Activated CD8-positive, alpha-beta T cell treated with anti-CD3 and anti-CD28 coated beads for 36 hours (primary cell): ENCODE data around the gene SLC12A3. TPM values are rescaled to one million over a fixed set of nuclear protein-coding genes. Genes with fewer than 3 reads are reported as not detected.

Source experiments
- ATAC-seq: fragments of 200-7000 bp; cut with Tn5 transposase; one replicate; pipeline ENCODE4 v1.10.0; 2021; ENCODE audit warnings: mild to moderate bottlenecking, moderate library complexity
- CTCF ChIA-PET: fragments of 350-600 bp; sonication (Branson Sonifier 250); formaldehyde crosslinking; loops from one replicate; lab custom pipeline; 2021; ENCODE audit warnings: antibody characterized with exemption; lab: Charles Lee
- POLR2A ChIA-PET: fragments of 350-600 bp; sonication (Branson Sonifier 250); formaldehyde crosslinking; loops from one replicate; lab custom pipeline; 2021; ENCODE audit warnings: antibody characterized with exemption; lab: Charles Lee
- DNase-seq: peaks from one replicate; pipeline ENCODE4 v3.0.0-alpha.2; 2020
- H3K27ac Mint-ChIP-seq: one replicate; pipeline ENCODE4 v1.8.0; 2021; ENCODE audit warnings: mild to moderate bottlenecking, mixed read lengths
- H3K27me3 Mint-ChIP-seq: one replicate; pipeline ENCODE4 v1.8.0; 2021; ENCODE audit warnings: mixed read lengths
- H3K36me3 Mint-ChIP-seq: one replicate; pipeline ENCODE4 v1.8.0; 2021; ENCODE audit warnings: low read depth, mixed read lengths
- H3K4me1 Mint-ChIP-seq: one replicate; pipeline ENCODE4 v1.8.0; 2021; ENCODE audit warnings: low read depth, mixed read lengths
- H3K4me3 Mint-ChIP-seq: one replicate; pipeline ENCODE4 v1.8.0; 2021; ENCODE audit warnings: mild to moderate bottlenecking, moderate library complexity, mixed read lengths
- H3K9me3 Mint-ChIP-seq: one replicate; pipeline ENCODE4 v1.8.0; 2021; ENCODE audit warnings: mixed read lengths
- intact Hi-C: fragments of 100-400 bp; cut with micrococcal nuclease; formaldehyde crosslinking; loops from one replicate; pipeline ENCODE4 v1.10.0; 2022
- total RNA-seq, 2 experiments: library from RNA; stranded (reverse); gene quantifications; one replicate each; pipeline ENCODE4 v1.2.3, GENCODE V29; 2021
- TF ChIP-seq, protein P1 (sequence below): fragments of 200-600 bp; IDR thresholded peaks from one replicate; pipeline ENCODE4 v1.8.0; 2022; ENCODE audit warnings: antibody characterized with exemption, mild to moderate bottlenecking

SLC12A3 gene
- total RNA-seq, 2 experiments from 2014 or later, result not detected

DNA sequence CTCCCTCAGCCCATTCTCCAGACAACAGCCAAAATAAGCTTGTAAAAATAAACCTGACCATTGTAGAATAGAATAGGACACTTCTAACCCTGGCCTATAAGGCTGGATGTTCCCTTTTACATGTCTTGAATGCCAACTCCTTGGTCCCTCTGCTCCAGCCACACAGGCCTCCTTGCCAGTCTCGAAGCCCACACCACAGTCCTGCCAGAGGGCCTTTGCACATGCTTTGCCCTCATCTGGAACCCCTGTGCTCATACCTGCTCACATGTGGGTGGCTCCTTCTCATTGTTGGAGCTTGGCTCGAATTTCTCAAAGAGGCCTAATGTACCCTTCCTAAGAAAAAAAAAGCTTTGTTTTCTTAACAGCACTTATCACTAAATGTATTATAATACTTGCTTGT is 5.4 kb upstream of the SLC12A3 start:
- POLR2A ChIA-PET, result interaction anchor here (1.2 to 2.2 kb wide), 6 partner anchors 10 to 88 kb away, joined by 3 to 9 read pairs (median 6); partner anchors contain the start of gene HERPUD1
- Mint-ChIP-seq H3K4me3 (no peak overlapping the region), H3K27me3 (no peaks in the 10 kb centered on the region), H3K27ac (peak overlapping the region; percentile 71), H3K36me3 (no peaks in the 10 kb centered on the region), H3K4me1 (peaks cover 44% of the 10 kb centered on the region), H3K9me3 (no peaks in the 10 kb centered on the region)
- CTCF ChIA-PET, result interaction anchor here (1.0 to 10.8 kb wide), 3 partner anchors 7 to 68 kb away, joined by 3 to 77 read pairs (median 4); partner anchors contain the start of gene SLC12A3
- TF ChIP-seq, protein P1, sequence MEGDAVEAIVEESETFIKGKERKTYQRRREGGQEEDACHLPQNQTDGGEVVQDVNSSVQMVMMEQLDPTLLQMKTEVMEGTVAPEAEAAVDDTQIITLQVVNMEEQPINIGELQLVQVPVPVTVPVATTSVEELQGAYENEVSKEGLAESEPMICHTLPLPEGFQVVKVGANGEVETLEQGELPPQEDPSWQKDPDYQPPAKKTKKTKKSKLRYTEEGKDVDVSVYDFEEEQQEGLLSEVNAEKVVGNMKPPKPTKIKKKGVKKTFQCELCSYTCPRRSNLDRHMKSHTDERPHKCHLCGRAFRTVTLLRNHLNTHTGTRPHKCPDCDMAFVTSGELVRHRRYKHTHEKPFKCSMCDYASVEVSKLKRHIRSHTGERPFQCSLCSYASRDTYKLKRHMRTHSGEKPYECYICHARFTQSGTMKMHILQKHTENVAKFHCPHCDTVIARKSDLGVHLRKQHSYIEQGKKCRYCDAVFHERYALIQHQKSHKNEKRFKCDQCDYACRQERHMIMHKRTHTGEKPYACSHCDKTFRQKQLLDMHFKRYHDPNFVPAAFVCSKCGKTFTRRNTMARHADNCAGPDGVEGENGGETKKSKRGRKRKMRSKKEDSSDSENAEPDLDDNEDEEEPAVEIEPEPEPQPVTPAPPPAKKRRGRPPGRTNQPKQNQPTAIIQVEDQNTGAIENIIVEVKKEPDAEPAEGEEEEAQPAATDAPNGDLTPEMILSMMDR, result no peak
- ATAC-seq, result no peak
- intact Hi-C loops, result no loop called here
- no peak for DNase-seq

DNA sequence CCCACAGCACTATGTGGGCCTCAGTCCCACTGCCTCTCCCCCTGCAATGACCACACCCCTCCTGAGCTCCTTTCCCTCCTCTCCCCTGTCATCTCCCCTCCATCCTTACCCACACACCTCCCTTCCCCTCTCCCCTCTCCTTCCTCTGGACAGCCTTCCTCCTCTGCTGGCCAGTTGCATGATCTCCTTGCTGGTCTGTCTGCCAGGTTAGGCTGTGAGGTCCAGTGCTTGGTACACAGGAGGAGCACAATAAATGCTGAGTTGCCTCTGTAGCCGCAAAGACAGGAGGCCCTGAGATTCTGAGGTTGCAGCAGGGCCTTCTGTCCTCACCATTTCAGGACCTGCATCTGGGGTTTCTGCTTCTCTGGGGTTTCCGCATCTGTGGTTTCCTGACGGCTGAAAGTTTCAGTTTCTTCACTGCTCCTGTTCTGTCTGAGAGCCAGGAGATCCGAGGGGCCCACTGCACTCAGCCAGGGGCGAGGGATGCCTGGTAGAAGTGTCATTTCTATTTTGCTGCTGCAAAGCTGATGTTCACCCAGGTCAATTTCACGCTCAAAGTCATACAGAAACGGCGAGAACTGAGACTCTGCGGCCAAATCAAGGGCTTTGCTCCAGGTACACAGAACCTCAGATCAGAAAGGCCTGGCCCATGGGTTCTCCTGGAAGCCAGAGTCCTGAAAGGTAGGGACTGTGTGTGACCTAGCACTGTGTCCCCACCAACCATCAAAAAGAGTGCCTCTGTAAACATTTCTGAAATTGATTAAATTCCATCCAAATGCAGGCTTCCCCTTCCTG is 4.6 kb upstream of the SLC12A3 start:
- CTCF ChIA-PET, result interaction anchor here (0.8 to 10.8 kb wide), 5 partner anchors 7 to 90 kb away, joined by 3 to 77 read pairs (median 3); partner anchors contain the start of gene SLC12A3
- ATAC-seq, result peak; percentile 86
- Mint-ChIP-seq H3K27ac (peak overlapping the region; percentile 71), H3K4me1 (peaks cover 44% of the 10 kb centered on the region), H3K36me3 (no peaks in the 10 kb centered on the region), H3K9me3 (no peaks in the 10 kb centered on the region), H3K4me3 (peak overlapping the region; percentile 33), H3K27me3 (no peaks in the 10 kb centered on the region)
- TF ChIP-seq, protein P1, result no peak
- peak; percentile 73 for DNase-seq
- POLR2A ChIA-PET, result interaction anchor here (1.2 to 2.2 kb wide), 5 partner anchors 14 to 87 kb away, joined by 3 to 9 read pairs (median 5); partner anchors contain the start of gene HERPUD1
- intact Hi-C loops, result no loop called here

DNA sequence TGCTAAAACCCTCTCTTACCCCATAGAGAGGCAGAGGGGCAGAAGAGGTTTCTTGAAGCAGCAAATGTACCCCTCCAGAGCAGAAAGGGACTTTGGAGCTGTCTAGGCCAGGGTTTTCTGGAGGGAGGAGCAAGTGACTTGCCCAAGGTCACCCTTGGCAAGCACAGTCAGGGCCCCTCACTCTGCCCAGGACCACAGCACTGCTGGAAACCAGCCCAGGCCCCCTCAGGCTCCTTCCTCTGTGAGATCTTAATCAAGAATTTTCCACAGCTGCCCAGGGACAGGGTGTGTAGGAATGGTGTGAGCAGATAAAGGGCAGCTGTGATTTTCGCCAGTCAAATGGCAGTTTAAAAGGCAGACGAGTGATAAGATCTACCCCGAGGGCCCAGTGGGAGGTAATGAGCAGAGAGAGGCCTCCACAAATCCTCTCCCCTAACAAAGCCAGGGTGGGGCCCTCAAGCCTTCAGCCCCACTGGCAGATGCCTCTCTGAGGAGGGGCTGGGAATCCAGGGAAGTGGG is 3.9 kb upstream of the SLC12A3 start:
- H3K9me3 Mint-ChIP-seq, result no peaks in the 10 kb centered on the region
- TF ChIP-seq, protein P1, result no peak
- ATAC-seq (peak; percentile 12), DNase-seq (no peak)
- intact Hi-C loops, result no loop called here
- peak overlapping the region; percentile 71 for H3K27ac Mint-ChIP-seq
- POLR2A ChIA-PET, result interaction anchor here (1.2 kb wide), 1 partner anchor 71 kb away, joined by 9 read pairs; the partner anchor contains the start of gene HERPUD1
- no peak overlapping the region for H3K4me3 Mint-ChIP-seq
- no peaks in the 10 kb centered on the region for H3K27me3 Mint-ChIP-seq
- peaks cover 44% of the 10 kb centered on the region for H3K4me1 Mint-ChIP-seq
- H3K36me3 Mint-ChIP-seq, result no peaks in the 10 kb centered on the region
- CTCF ChIA-PET, result interaction anchor here (0.7 to 2.0 kb wide), 4 partner anchors 8 to 90 kb away, joined by 3 to 5 read pairs (median 3); no protein-coding TSS in a partner anchor

DNA sequence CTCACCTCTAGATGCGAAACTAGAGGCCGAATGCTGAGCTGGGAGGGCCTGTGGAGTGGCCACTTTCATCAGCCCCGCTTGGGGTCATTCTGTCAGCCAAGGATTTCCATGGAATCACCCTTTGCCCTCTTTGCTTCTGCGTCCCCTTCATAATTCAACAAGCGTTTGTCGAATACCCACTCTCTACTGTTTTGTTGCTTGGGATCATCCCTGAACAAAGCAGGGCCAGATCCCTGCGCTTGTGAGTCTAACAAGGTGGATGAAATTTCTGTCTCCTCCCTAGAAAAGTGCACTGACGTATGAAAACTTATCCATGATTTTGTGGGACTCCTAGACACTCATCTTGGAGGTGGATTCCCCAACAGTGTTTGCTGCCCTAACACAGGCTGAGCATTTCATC is 3.3 kb upstream of the SLC12A3 start:
- H3K27me3 Mint-ChIP-seq, result no peaks in the 10 kb centered on the region
- ChIA-PET POLR2A (interaction anchor here (0.6 kb wide), 1 partner anchor 36 kb away, joined by 3 read pairs; no protein-coding TSS in a partner anchor), CTCF (interaction anchor here (0.7 to 2.5 kb wide), 4 partner anchors 8 to 103 kb away, joined by 3 to 9 read pairs (median 4); no protein-coding TSS in a partner anchor)
- no peaks in the 10 kb centered on the region for H3K36me3 Mint-ChIP-seq
- DNase-seq, result no peak
- H3K4me3 Mint-ChIP-seq, result no peak overlapping the region
- peaks cover 44% of the 10 kb centered on the region for H3K4me1 Mint-ChIP-seq
- no peak overlapping the region for H3K27ac Mint-ChIP-seq
- ATAC-seq, result no peak
- TF ChIP-seq, protein P1, result no peak
- intact Hi-C loops, result no loop called here
- H3K9me3 Mint-ChIP-seq, result no peaks in the 10 kb centered on the region
